HG03280 (cell line): ENCODE data around the gene ASMTL.
A peak's percentile ranks its signal among the peaks of the same experiment; 100 is the strongest.
"Not testable (repeated sequence)": the region's sequence is repeated elsewhere in the genome, so short reads cannot be mapped to it uniquely, and the experiment has no call there.

Source experiments
- ATAC-seq: cut with Tn5 transposase; IDR thresholded peaks from one replicate; pipeline ENCODE4 v1.9.1; 2021; ENCODE audit warnings: mild to moderate bottlenecking, moderate library complexity; ENCODE audit not compliant: unreplicated experiment

The ASMTL gene

DNA sequence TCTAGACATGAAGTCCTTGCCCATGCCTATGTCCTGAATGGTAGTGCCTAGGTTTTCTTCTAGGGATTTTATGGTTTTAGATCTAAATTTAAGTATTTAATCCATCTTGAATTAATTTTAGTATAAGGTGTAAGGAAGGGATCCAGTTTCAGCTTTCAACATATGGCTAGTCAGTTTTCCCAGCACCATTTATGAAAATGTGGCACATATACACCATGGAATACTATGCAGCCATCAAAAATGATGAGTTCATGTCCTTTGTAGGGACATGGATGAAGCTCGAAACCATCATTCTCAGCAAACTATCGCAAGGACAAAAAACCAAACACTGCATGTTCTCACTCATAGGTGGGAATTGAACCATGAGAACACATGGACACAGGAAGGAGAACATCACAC lies 29.8 kb upstream of the ASMTL start:
- not testable (repeated sequence) for ATAC-seq

DNA sequence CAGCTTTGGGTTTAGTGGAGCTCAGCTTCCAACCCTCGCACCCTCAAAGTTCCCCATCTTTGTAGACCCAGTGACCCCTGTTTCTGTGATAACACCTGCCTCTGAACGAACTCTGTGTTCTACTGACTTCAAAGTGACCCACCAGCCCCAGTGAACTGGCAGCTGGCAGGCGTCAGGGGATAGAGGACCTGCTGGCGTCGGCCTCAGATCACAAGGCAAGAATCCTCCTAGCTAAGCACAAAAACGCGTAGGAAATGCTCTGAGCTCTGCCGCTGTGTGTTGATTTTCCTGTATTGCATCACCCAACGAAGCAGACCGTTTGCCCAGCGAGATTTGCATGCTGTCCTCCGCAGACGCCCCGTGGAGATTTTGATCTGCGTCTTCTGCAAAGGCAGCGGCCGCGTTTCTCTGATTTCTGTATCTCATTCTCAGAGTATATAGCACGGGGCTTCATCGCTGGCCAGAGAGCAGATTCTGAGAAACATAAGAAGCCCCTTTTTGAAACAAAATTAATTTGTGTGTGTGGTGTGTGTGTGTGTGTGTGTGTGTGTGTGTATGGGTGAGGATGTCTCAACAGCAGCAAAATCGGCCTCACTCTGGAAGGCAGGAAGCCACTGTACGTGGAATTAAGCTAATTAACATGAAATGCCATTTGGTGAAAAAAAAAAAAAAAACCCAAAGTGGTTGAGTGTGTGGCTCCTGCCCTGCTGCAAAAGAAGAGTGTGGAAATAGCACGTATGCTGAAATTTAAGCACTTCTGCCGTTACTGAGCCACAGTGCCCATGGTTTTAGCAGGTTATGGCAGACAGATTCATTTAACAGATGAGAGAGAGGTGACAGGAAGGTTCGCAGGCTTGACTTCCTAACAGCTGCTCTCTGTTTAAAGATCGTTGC lies 29.2 kb upstream of the ASMTL start:
- ATAC-seq: peak; percentile 45

DNA sequence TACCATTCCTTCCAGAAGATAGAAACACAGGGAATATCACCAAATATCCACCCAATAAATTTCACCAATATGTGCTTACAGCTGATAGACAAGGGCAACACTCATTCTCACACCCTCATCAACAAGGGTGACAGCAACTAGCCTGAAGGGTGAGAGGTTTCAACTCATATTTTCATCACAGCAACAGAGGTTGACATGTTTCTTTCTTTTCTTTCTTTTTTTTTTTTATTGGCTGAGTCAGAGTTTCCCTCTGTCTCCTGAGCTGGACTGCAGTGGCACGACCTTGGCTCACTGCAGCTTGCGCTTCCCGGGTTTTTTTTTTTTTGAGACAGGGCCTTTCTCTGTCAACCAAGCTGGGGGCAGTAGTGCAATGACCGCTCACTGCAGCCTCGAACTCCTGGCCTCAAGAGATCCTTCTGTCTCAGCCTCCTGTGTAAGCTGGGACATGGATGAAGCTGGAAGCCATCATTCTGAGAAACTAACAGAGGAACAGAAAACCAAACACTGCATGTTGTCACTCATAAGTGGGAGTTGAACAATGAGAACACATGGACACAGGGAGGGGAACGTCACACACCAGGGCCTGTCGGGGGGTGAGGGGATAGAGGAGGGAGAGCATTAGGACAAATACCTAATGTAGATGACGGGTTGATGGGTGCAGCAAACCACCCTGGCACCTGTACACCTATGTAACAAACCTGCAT lies 27.5 kb upstream of the ASMTL start:
- ATAC-seq: no peak

GRCh38 chrX:1477801-1478458 lies 25.2 kb upstream of the ASMTL start:
- ATAC-seq: no peak

GRCh38 chrX:1477229-1477628 lies 24.5 kb upstream of the ASMTL start:
- ATAC-seq: no peak

GRCh38 chrX:1476682-1477081 lies 24.0 kb upstream of the ASMTL start:
- ATAC-seq: no peak

- ATAC-seq: no peak
These were observed 23.2 kb upstream of the ASMTL start for GRCh38 chrX:1475881-1476280.

- ATAC-seq: no peak
These were observed 22.8 kb upstream of the ASMTL start for GRCh38 chrX:1475481-1475880.

DNA sequence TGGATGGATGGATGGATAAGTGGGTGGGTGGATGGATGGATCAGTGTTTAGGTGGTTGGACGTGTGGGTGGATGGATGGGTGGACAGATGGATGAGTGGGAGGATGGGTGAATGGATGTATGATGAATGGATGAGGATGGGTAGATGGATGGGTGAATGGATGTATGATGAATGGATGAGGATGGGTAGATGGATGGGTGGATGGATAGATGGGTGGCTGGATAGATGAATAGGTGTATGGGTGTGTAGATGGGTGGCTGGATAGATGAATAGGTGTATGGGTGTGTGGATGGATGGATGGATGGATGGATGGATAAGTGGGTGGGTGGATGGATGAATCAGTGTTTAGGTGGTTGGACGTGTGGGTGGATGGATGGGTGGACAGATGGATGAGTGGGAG lies 21.9 kb upstream of the ASMTL start:
- not testable (repeated sequence) for ATAC-seq

DNA sequence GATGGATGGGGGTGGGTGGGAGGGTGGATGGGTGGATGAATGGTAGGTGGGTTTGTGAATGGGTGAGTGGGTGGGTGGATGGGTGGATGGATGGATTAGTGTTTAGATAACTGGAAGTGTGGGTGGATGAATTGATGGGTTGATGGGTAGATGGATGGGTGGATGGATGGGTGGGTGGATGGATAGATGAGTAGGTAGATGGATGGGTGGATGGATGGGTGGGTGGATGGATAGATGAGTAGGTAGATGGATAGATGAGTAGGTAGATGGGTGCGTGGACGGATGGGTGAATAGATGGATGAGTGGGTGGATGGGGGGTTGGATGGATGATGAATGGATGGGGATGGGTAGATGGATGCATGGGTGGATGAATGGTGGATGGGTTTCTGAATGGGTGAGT lies 20.3 kb upstream of the ASMTL start:
- no peak for ATAC-seq

- ATAC-seq: peak; percentile 35
These were observed 15.6 kb upstream of the ASMTL start for GRCh38 chrX:1468250-1468772.

DNA sequence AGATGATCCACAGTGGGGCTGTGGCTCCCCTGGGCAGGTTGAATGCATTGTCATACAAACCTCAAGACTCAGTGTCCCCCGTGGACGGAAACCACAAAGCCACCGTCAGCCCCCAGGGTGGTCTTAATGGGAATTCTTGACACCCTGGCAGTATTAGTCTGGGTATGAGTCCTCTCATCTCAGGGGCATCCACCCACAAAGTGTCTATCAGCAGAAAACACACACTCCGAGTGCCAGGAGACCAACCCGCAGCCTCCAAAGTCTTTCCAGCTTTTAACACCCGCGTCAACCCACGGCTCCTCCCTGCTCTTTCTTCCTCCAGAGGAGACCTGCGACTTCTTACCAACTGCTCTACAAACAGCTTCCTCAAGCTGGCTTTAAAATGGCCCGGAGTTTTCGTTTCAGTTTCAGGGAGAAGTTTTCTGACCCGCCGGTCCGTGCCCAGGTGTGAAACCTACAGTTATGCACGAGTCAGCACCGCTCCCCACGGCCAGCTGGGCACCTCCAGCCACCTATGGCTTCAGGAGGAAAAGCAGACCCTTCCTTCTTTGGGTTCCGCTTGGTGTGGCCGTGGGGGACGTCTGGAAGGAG lies 14.4 kb upstream of the ASMTL start:
- peak; percentile 42 for ATAC-seq

DNA sequence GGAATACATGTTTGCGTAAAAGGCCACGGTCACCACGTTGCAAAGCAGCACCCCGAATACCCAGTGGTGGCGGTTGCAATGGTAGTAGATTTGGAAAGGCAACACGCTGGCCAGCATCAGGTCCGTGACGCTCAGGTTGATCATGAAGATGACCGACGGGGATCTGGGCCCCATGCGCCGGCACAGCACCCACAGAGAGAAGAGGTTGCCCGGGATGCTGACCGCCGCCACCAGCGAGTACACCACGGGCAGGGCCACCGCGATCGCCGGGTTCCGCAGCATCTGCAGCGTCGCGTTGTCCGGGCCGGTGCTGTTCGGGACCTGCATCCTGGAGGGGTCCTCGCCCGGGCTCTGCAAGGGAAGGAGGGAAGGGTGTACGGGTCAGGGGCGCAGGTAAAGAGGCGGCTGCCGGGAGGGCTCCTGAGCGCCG lies 13.5 kb upstream of the ASMTL start:
- no peak for ATAC-seq

- ATAC-seq: no peak
These were observed 12.8 kb upstream of the ASMTL start for GRCh38 chrX:1465286-1466231.

GRCh38 chrX:1464971-1465285 lies 12.2 kb upstream of the ASMTL start:
- ATAC-seq: no peak

GRCh38 chrX:1464041-1464970 lies 11.6 kb upstream of the ASMTL start:
- ATAC-seq: no peak

- no peak for ATAC-seq
These were observed 10.9 kb upstream of the ASMTL start for GRCh38 chrX:1463581-1463980.

DNA sequence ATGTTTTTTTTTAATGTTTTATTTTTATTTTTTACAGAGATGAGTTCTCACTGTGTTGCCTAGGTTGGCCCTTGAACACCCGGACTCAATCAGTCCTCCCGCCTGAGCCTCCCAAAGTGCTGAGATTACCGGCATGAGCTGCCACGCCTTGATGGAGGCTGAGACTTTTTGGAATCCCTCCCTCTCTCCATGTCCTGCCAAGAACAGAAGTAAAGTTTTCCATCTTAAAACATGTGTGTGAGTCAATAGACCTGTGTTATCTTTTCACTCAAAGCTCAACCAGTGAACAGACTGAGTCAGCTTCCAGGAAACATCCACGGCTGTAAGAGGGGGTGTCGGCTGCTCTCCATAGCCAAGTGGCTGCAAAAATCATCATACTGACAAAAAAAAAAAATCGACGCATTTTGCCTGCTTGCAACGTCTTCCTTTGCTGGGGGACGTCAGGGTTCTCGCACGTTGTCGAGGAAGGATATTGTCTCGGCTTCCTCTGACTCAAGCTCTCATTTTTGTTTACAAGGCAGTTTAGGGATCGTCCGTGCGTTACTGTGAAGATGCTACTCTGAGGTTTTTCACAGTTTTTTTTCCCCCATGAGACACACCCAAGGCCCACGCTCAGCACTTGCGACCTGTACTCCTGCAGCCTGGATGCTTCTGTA lies 10.0 kb upstream of the ASMTL start:
- ATAC-seq: no peak

DNA sequence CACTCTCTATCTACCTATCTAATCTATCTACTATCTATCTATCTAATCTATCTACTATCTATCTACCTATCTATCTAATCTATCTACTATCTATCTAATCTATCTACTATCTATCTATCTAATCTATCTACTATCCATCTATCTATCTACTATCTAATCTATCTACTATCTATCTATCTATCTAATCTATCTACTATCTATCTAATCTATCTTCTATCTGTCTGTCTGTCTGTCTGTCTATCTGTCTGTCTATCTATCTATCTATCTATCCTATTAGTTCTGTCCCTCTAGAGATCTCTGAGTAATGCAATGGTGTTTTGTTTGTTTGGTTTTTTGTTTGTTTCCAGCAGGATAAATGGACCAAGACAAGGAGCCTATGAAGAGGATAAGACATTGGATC lies 9.4 kb upstream of the ASMTL start:
- ATAC-seq: no peak
